HG03439 (cell line): ENCODE data around the gene EDC4.
"Not testable (repeated sequence)": the region's sequence is repeated elsewhere in the genome, so short reads cannot be mapped to it uniquely, and the experiment has no call there.

ENCODE experiments used
- ATAC-seq: cut with Tn5 transposase; IDR thresholded peaks from one replicate; pipeline ENCODE4 v1.9.1; 2021; ENCODE audit warnings: mild to moderate bottlenecking, moderate library complexity; ENCODE audit not compliant: unreplicated experiment

Gene EDC4

GRCh38 chr16:67909056-67909742 lies 36.3 kb downstream of the EDC4 start:
- no peak for ATAC-seq

DNA sequence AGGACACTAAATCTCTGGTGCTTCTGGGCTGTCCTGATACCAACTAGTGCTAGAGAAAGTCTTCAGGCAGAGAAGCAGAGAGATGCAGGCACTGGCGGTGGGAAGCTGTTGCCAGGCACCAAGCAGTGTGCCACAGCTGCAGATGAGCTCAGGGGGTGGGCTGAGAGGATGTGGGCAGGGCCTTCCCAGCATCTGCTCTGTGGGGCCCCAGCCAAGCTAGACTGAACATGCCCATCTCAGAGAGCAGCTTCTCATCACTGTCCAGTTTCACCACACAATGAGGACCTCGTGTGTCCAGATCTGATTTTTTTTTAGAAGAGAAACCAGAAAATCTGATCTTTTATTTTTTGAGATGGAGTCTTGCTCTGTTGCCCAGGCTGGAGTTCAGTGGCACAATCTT lies 37.3 kb downstream of the EDC4 start:
- no peak for ATAC-seq

GRCh38 chr16:67914758-67915495 lies 42.1 kb downstream of the EDC4 start:
- no peak for ATAC-seq

DNA sequence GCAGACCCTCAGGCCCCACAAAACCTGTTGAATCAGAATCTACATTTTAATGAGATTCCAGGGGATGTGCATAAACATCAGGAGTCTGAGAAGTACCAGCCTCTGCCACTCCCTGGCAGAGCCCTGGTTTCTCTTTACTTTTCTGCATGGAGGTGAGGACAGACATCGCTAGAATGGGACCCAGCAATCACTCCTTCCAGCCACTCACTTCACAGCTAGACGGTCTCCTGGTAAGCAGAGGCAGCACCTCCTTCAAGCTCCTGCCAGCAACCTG lies 42.6 kb downstream of the EDC4 start:
- ATAC-seq: not testable (repeated sequence)

- ATAC-seq: no peak
These were observed 43.2 kb downstream of the EDC4 start for GRCh38 chr16:67915831-67916723.

GRCh38 chr16:67917140-67917851 lies 44.4 kb downstream of the EDC4 start:
- no peak for ATAC-seq

- no peak for ATAC-seq
These were observed 45.0 kb downstream of the EDC4 start for GRCh38 chr16:67917852-67918236.

DNA sequence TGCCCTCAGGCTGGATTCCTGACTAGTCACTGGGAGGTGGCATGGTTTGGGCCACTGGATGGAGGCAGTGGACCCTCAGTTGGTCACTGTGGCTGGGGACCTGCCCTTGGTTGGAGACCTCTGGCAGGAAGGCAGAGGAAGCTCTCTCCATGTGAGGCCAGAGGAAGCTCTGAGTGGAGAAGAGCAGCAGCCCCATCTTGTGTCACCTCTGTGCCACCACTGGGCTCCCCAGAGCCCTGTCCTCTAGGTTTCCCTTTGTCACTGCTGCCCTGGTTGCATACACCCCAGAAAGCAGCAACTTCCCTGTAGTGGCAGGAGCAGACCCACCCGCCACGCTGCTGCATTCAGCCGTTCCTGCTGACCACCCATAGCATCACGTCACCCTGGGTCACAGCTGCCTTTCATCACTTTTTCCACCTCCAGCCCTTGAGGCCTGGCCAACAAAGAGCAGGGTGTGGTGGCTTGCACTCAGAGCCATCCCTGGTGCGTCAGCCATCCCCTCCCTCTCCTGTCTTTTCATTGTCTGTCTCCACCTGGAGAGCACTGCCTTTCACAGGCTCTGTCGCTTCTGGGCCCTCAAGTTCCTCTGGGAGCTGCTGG lies 46.9 kb downstream of the EDC4 start:
- ATAC-seq: no peak

- no peak for ATAC-seq
These were observed 49.4 kb downstream of the EDC4 start for GRCh38 chr16:67922221-67922620.

- ATAC-seq: no peak
These were observed 49.9 kb downstream of the EDC4 start for GRCh38 chr16:67922740-67923139.

GRCh38 chr16:67923414-67924116 lies 50.7 kb downstream of the EDC4 start:
- ATAC-seq: no peak

DNA sequence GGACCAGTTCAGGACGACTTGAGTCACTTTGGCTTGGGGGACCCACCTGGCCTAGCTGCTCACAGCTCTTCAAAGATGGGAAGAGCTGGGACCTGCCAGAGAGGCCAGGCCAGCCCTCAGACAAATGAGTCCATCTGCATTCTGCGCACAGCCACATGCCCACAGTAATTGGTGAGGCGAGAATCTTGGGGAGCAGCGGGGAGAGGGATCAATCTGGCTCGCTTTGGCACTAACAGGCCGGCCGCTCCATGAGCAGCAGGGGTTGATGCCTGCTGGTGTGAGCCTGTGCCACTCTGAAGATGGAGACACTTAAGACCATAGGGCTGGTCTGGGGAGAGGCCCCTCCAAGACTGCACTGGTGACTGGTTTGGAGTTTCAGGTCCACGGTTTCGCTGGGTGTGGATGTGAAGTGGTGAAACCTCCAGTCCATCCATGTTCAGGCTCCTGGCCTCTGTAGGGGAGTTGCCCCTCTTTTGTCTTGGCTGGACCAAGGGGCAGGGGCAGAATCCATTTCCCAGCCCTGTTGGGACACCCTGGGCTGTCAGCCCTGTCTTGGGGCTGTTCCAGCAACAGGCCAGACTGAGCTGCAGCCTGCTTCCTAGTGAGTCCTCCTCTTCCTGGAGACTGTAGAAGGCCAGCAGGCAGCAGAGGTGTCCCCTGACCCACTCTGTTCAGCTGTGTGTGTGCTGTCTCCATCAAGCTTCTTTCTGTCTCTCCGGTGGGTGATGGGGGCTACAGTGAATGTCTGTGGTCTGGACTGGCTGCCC lies 51.5 kb downstream of the EDC4 start:
- no peak for ATAC-seq

DNA sequence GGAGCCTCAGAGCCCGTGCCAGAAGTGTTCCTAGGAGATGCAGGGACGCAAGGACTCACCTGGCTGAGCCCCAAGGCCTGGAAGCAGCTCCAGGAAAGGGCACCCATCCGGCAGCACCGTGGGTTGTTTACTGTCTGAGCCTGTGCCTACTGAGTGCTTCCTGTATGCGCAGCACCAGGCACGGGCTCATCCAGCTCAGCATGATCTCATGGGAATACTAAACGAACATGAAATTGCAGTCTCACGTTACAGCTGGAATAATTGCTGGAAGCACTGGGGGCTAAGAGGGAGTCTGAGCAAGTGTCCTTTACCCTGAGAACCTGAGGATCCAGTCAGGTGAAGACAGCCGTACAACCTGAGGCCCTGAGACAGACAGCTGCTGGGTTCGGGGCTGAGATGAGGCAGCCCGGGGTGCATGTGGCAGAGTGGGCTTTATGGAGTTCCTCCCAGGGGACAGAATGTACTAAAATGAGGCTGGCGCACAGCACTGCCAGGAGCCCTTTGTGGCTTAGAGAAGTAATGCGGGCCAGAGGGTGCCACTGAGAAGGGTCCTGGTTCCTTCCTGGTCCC lies 53.4 kb downstream of the EDC4 start:
- no peak for ATAC-seq

- no peak for ATAC-seq
These were observed 54.5 kb downstream of the EDC4 start for GRCh38 chr16:67927131-67927941.

GRCh38 chr16:67928147-67928546 lies 55.3 kb downstream of the EDC4 start:
- no peak for ATAC-seq

GRCh38 chr16:67928561-67929364 lies 55.9 kb downstream of the EDC4 start:
- no peak for ATAC-seq

DNA sequence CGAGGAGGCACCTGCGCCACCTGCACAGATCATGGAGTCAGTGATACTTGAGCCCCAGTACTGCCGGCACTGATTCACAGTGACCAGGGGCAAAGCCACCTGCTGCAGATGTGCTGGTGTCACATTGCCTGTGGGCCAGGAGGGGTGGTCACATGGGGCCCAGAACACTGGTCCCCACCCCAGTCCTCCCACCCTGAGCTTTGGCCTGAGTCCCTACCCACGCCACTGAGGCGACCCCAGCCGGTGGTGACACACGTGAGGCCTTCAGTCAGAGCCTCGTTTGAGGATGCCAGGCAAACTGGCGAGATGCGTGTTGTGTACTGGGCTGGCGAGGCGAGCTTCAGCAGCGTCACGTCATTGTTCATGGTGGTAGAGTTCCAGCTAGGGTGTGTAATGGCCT lies 57.3 kb downstream of the EDC4 start:
- no peak for ATAC-seq
